ENCODE results near the gene PORCN. TPM values are rescaled to one million over a fixed set of nuclear protein-coding genes. Genes with fewer than 3 reads are reported as not detected.

The PORCN gene
- total and polyA plus RNA-seq, 9 donors = 7.6 to 13.9 (median 9.9) TPM

- TF ChIP-seq POLR2A (IDR thresholded peaks at IDR 0.05) (no peak), EP300 (IDR thresholded peaks at IDR 0.05) (no peak), CTCF (IDR thresholded peaks at IDR 0.05) (no peak)
- Histone ChIP-seq H3K9me3 (no peaks in the 10 kb centered on the region), H3K4me3 (no peak overlapping the region), H3K27me3 (no peaks in the 10 kb centered on the region), H3K27ac (no peak overlapping the region), H3K36me3 (no peaks in the 10 kb centered on the region), H3K4me1 (ENCODE audit: insufficient read depth) (no peaks in the 10 kb centered on the region)
- no peak for DNase-seq
- intact Hi-C loops (cut with DNase I) = no loop called here
- WGBS, 3 donors = 83 to 90% (median 87%) methylated on average over 19 of the region's 19 CpGs
Observed at GRCh38 chrX:48477960-48478755, 30.6 kb upstream of the PORCN start.

- H3K36me3 ChIP-seq = no peaks in the 10 kb centered on the region
- H3K27ac ChIP-seq = no peak overlapping the region
- intact Hi-C loops (cut with DNase I) = no loop called here
- no peak for DNase-seq
- H3K4me3 ChIP-seq = no peak overlapping the region
- no peaks in the 10 kb centered on the region for H3K27me3 ChIP-seq
- no peaks in the 10 kb centered on the region for H3K9me3 ChIP-seq
- H3K4me1 ChIP-seq (ENCODE audit: insufficient read depth) = no peaks in the 10 kb centered on the region
- TF ChIP-seq POLR2A (IDR thresholded peaks at IDR 0.05) (no peak), CTCF (IDR thresholded peaks at IDR 0.05) (no peak), EP300 (IDR thresholded peaks at IDR 0.05) (no peak)
- WGBS, 3 donors = 61 to 69% (median 63%) methylated on average over 5 of the region's 5 CpGs
Observed at GRCh38 chrX:48478806-48479205, 30.0 kb upstream of the PORCN start.

- WGBS, 3 donors = 74 to 80% (median 78%) methylated on average over 3 of the region's 3 CpGs
- H3K27me3 ChIP-seq = no peaks in the 10 kb centered on the region
- H3K9me3 ChIP-seq = no peaks in the 10 kb centered on the region
- intact Hi-C loops (cut with DNase I) = no loop called here
- DNase-seq = no peak
- no peaks in the 10 kb centered on the region for H3K36me3 ChIP-seq
- no peak overlapping the region for H3K4me3 ChIP-seq
- H3K27ac ChIP-seq = no peak overlapping the region
- no peaks in the 10 kb centered on the region for H3K4me1 ChIP-seq (ENCODE audit: insufficient read depth)
- TF ChIP-seq CTCF (IDR thresholded peaks at IDR 0.05) (no peak), POLR2A (IDR thresholded peaks at IDR 0.05) (no peak), EP300 (IDR thresholded peaks at IDR 0.05) (no peak)
Observed at GRCh38 chrX:48480142-48480541, 28.6 kb upstream of the PORCN start.

GRCh38 chrX:48480583-48480982 is 28.2 kb upstream of the PORCN start:
- H3K27me3 ChIP-seq = no peaks in the 10 kb centered on the region
- no peak overlapping the region for H3K4me3 ChIP-seq
- intact Hi-C loops (cut with DNase I) = no loop called here
- TF ChIP-seq CTCF (IDR thresholded peaks at IDR 0.05) (no peak), EP300 (IDR thresholded peaks at IDR 0.05) (no peak), POLR2A (IDR thresholded peaks at IDR 0.05) (no peak)
- H3K4me1 ChIP-seq (ENCODE audit: insufficient read depth) = no peaks in the 10 kb centered on the region
- 76 to 81% (median 78%) methylated on average over 3 of the region's 3 CpGs for WGBS, 3 donors
- no peak overlapping the region for H3K27ac ChIP-seq
- no peak for DNase-seq
- no peaks in the 10 kb centered on the region for H3K36me3 ChIP-seq
- H3K9me3 ChIP-seq = no peaks in the 10 kb centered on the region

All from ovary (tissue), 9 donors.